ENCODE measurements around the gene KRTAP6-3.

The KRTAP6-3 gene, protein sequence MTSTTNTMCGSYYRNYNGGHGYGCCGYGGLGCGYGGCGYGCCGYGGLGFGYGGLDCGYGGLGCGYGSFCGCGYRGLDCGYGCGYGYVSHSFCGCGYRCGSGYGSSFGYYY

DNA sequence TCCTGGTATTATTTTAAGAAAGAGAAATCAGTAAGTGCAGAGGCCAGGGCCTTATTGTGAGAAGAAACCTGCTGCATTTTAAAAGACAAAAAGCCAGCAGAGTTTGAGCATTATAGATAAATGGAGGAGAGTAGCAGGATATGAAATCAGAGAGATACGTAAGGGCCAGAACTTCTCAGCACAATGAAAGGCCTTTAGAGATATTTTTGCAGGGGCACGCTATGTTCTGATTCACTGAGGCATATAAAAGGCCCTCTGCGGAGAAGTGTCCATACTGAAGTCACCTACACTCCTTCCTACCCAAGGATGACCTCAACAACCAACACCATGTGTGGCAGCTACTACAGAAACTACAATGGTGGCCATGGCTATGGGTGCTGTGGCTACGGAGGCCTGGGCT, at the start of gene KRTAP6-3:
KRTAP6-3 (plus strand) TSS at position 301 of the 400 bp plus-strand sequence; CDS start at position 307, 6 bp downstream.
- intact Hi-C loops (cut with DNase I): no loop called here

DNA sequence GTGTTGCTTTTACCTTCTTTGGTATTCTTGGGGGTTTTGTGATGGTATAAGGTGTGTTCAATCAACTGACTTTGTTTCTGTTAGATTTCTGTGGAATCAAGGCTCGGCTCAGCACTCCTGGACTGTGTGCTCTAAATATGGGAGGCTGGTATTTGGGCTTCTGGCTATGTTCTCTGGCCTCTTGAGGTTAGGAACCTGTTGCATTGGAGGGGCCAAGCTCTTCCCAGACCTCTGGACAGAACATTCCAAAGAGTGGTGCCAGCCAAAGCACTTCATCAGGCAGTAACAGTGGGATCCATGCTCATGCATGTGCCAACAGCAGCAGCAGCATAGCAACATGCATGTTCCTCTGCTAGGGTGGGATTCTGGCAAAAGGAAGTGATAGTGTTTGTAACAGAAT, 39.5 kb upstream of the KRTAP6-3 start:
- DNase-seq: no peak
- intact Hi-C loops (cut with DNase I): no loop called here

More for the DNA sequence above, at the start of gene KRTAP6-3:
- no peak for DNase-seq

DNA sequence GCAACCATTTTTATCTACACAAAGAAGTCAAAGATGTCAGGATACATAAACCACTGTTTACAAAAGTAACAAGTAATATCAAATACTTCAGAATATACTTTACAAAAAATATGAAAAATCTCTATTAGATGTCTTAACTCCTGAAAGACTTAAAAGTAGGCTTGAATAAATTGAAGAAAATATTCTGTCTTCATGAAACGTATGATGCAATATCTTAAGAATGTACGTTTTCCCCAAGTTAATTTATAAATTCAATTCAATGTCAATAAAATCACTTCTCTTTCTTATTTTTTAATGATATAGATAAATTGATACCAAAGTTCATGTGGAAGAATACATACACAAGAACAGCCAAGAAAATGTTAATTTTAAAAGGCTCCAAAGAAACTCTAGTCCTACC, 37.1 kb upstream of the KRTAP6-3 start:
- no peak for DNase-seq
- intact Hi-C loops (cut with DNase I): no loop called here

DNA sequence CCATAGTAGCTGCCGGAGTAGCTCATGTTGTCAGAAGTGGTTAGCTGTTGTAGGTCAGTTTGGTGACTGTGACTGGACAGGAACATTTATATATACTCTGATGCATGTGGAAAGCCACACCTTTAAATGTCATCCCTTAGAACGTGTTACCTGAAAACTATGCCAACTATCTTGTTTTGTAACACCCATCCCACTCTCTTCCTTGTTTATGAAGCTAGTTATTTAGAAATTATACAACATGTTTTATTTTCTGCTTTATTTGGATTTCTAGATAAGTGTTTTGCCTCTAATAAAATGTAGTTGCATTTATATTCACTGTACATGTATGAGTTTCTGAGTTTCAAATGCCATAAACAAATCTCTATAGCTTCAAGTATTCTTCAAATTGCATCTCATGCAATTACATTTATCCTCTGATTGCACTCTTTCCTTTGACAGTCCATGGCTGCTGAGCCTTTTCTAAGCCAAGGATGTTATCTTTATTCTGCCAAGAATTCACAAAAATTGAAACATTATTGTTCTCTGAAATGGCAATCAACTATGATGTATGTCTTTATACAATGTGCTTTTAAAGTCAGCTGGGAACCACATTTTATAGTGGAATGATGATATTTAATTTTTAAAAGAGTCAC, 30.9 kb upstream of the KRTAP6-3 start, which contains the start of gene KRTAP19-7:
KRTAP19-7 (minus strand) TSS at position 51 of the 632 bp plus-strand sequence; CDS start at position 26, 25 bp downstream.
- DNase-seq: no peak
- intact Hi-C loops (cut with DNase I): no loop called here

DNA sequence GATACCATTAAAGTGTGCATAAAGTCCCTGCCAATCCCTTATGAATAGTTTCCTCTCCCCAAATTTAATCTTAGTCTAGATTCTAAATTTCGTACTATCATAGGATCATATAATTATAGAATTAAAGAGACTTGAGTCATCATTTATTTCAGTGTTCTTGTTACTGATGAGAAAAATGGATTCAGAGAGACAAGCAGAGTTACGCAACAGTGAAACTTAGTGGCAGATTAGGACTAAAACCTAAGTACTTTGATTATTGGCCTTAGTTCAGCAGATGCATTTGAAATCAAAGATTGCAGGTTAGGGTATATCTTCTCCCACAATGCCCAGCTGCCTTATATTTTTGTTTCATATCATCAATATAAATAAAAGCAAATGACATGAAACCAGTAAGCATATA, 30.3 kb upstream of the KRTAP6-3 start:
- DNase-seq: no peak
- intact Hi-C loops (cut with DNase I): no loop called here

DNA sequence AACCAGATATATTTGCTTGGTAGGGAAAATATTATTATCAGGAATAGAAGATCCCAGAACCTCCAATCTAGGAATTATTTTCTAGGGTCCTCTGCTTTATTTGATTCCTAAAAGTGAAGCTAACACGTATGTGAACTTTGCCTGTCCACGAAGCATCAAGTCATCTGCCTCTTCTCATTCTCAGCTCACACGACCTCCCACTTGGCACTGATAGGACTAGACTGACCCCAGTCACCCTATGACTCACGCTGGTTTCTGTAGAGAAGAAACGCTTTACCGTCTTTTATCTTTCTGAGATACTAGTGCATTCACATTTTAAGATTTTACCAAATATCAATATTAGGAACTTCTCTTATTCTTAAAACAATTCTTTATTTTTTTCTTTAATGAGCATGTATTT, 29.2 kb upstream of the KRTAP6-3 start:
- intact Hi-C loops (cut with DNase I): no loop called here
- no peak for DNase-seq

DNA sequence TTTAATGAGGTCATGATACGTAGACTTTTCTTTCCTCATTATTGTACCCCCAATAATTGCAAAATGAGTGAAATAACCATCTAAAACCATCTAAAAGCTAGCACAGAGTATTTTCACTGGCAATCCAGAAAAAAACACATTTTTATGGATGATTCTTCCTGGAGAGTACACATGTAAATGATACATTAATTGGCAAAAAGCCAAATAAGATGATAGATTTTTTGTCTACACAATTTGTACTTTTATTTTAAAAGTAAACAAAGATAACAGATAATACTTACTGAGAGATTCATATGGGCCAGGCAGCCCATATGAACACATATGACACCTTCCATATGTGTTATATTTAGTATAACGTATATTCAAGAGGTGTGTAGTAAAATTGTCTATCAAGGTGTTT, 28.6 kb upstream of the KRTAP6-3 start:
- intact Hi-C loops (cut with DNase I): no loop called here
- DNase-seq: no peak

DNA sequence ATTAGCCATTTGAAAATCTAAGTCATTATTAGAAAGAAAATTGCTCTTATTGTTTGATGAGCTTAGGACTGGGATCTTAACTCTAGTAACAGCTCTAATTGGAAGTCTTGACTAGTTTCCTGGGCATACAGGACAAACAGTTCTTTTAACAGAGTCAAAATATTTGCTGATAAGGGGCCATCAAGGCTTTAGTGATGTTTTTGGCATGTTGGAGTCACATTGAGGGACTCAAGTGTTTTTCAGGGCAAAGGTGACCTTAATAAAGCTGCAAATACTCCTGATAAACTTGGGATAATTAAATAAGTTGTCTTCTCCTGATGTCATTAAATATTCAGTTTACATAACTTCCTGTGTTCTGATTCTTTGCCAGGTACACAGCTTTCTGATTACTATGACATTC, 24.6 kb upstream of the KRTAP6-3 start:
- no peak for DNase-seq
- intact Hi-C loops (cut with DNase I): no loop called here

DNA sequence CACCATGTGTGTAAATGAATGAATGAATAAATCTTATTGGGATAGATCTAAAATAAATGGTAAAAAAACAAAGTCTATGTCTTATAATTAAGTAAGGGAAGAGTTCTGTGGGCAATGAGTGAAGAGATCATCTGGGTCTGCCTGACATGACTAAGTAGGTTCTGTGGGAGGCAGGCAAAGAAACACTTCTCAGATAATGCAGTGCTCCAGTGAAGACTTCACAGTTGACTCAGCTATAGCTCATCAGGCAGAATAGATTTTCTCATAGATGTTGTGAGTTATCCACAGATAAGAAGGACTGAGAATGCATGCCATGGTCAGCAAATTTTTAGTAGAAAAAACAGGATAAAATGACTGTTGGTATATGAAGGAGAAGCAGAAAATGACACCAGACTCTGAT, 14.5 kb upstream of the KRTAP6-3 start:
- intact Hi-C loops (cut with DNase I): no loop called here
- no peak for DNase-seq

DNA sequence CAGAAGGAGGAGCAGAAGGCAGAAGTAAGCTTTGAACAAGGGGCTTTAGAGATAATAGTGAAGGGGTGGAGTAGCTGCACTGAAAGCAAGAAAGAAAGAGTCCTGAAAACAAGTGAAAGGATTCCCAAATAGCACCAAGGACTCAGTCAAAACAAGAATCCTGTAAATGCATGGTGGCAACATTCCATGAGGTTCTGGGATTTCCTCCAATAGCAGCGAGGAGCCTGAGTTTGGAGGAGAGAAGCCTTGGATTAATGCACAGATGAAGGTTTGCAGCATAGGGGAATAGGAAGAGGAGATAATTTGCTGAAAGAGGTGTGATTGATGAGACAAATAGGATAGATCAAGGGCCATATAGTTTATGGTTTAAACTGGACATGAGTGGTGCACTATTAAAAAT, 12.9 kb upstream of the KRTAP6-3 start:
- no peak for DNase-seq
- intact Hi-C loops (cut with DNase I): no loop called here

DNA sequence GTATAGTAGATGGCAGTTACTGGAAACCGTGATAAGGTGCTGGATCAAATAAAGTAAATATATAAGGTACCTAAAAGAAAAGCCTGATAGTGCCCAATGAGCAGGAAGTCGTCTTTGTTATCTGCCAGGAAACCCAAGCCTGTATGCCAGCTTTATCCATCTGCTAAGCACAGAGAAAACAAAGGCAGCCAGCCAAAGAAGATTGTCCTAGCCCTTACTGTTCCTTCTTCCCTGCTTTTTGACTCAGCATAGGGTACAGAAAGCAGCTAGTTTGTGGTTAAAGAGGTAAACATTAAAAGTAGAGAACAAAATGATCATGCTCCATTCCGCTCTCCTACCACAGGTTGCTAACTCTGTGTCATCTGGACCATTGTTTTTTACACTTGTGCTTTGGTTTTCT, 12.1 kb upstream of the KRTAP6-3 start:
- DNase-seq: no peak
- intact Hi-C loops (cut with DNase I): no loop called here

DNA sequence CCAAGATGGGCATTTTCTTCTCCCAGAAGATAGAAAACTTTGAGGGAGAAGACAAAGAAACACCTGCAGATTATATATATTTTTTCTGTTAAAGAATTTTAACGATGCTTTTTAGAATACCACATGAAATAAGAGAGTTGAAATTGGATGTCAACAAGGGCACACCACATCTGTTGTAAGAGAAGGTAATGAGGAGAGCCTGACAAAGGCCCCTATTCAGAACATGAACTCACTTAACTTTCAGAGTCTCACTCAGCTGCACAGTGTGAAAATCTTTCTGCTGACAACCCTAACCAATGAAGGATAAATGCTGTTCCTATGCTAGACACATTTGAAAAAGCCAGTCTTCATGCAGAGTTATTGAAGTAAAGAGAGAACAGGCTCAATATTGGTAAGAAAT, 9.4 kb upstream of the KRTAP6-3 start:
- DNase-seq: no peak
- intact Hi-C loops (cut with DNase I): no loop called here

DNA sequence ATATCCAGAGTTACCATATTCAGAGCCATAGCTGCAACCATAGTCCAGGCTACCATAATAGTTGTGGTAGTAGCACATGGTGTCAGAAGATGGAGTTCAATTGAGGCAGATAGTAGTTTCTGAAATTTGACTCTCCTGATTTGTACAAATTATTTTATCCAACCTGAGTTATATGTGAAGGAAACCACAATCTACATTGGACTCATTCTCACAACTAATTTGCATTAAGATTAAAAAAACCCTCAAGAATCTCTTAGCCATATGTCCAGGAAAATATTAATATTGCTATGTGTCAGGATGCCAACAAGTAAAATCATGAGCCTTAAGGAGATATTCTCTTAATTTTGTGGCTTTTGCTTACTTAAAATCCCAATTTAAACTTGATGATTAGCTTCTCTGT, 1.9 kb upstream of the KRTAP6-3 start, which contains the start of gene KRTAP22-2:
KRTAP22-2 (minus strand) TSS at position 101 of the 400 bp plus-strand sequence.
- no peak for DNase-seq
- intact Hi-C loops (cut with DNase I): no loop called here

DNA sequence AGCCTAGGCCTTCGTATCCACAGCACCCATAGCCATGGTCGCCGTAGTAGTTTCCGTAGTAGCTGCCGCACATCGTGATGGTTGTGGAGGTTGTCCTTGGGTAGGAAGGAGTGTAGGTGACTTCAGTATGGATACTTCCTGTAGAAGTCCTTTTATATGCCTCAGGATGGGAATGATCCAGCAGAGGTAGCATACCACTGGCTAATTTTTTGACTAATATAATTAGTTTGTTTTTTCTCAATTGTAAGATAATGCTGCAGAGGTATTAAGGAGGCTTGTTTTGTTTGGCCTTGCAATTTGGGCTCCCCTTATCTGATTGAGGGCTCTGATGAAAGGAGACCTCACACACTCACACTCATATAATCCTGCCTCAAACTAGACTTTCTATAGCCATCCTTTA, 6.6 kb downstream of the KRTAP6-3 start, which contains the start of gene KRTAP6-2:
KRTAP6-2 (minus strand) TSS at position 101 of the 400 bp plus-strand sequence; CDS start at position 73, 28 bp downstream.
- DNase-seq: peak in 1 of 10 donors; percentile 67
- intact Hi-C loops (cut with DNase I): no loop called here

DNA sequence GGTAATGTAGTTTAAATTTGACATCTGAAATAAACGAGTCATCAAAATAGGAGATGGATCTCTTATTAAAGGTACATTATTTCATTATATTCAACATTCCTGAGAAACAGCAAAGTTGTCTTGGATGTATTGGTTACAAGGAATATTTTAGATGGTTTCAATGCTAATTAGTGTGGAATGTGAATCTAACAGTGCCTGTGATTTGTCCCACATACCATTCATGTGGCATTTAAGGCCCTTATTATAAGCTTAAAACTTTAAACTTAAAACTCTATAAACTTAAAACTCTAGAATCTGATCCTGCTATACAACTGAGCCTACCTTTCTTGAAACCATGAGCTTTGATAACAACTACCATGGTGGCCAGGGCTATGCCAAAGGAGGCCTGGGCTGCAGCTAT, 8.5 kb downstream of the KRTAP6-3 start, which contains the start of gene KRTAP22-1:
KRTAP22-1 (plus strand) TSS at position 301 of the 400 bp plus-strand sequence.
- no peak for DNase-seq
- intact Hi-C loops (cut with DNase I): no loop called here

DNA sequence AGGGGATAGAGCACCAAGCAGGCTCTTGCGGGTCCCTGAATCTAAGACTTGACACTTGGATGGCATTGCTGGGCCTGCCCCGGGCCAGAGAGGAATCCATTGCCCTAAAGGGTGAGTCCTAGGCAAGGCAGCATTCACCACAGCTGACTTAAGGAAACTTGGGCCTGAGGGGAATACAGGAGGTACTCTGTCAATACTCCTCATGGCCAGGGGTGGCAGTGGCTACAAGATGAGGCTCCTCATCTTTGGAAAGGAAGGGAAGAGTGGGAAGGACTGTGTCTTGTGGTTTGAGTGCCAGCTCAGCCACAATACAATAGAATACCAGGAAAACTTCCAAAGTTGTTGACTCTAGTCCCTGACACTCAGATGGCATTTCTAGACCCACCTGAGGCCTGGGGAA, 13.7 kb downstream of the KRTAP6-3 start:
- intact Hi-C loops (cut with DNase I): no loop called here
- DNase-seq: no peak

DNA sequence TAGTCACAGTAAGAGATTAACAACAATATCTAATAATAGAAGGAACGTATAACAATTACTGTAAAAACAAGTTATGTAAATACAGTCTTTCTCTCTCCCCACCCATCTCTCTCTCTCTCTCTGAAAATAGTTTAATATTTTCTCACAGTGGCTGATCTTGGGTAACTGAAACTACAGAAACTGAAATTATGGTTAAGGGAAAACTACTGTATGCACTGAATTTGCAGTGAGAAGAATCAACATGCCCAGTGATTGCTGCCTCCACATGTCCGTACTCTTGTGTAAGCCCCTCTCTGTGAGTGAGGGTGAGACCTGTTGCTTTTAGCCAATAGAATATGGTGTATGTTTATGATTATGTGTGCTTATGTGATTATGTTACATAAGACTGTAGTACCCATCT, 19.9 kb downstream of the KRTAP6-3 start:
- DNase-seq: no peak
- intact Hi-C loops (cut with DNase I): no loop called here

DNA sequence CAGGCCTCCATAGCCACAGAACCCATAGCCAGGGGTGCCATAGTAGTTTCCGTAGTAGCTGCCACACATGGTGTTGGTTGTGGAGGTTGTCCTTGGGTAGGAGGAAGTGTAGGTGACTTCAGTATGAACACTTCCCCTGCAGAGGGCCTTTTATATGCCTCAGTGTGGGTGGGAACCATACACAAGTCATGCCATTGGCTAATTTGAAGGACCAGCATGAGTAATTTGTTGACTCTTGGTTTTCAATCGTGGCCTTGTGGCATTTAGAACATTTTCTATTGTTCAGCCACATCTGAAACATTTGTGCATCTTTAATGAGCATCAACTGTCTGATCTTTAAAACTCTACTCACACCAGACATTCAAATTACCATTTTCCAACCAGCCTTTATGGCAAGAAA, 21.6 kb downstream of the KRTAP6-3 start, which contains the start of gene KRTAP6-1:
KRTAP6-1 (minus strand) TSS at position 95 of the 400 bp plus-strand sequence; CDS start at position 69, 26 bp downstream.
- DNase-seq: no peak
- intact Hi-C loops (cut with DNase I): no loop called here

DNA sequence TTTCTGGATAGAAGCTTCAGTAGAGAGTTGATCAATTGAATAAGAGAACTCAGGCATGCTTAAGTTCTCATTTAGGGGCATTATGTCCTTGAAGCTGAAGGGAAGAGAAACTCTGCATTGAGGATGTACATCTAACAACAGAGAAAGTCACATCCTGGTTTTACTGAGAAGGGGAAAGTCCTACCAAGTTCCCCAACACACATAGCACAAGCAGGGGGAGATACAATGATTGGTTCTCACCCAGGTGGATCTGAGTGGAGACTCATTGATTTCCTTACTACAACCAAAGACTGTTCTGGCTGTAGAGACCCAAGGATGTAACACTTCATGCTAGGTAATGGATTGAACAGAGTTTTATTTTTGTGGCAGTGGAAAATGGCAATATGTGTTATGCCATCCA, 23.0 kb downstream of the KRTAP6-3 start:
- intact Hi-C loops (cut with DNase I): no loop called here
- no peak for DNase-seq

DNA sequence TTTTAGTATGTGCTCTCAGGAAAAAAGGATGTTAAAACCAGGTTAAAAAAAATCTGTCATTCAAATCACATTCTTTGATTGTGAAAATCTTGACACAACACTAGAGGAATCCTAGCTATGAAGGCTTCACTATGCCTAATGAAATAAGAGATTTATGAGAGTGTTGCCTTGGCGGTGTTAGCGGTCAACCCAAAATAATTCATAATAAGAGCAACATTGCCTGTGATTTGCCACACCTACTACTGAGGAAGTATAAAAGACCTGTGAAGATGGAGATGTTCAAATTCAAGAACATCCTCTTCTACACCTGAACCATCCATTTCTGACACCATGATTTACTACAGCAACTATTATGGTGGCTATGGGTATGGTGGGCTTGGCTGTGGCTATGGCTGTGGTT, 23.9 kb downstream of the KRTAP6-3 start, which contains the start of gene KRTAP20-1:
KRTAP20-1 (plus strand) TSS at position 301 of the 400 bp plus-strand sequence; CDS start at position 331, 30 bp downstream.
- DNase-seq: no peak
- intact Hi-C loops (cut with DNase I): no loop called here

DNA sequence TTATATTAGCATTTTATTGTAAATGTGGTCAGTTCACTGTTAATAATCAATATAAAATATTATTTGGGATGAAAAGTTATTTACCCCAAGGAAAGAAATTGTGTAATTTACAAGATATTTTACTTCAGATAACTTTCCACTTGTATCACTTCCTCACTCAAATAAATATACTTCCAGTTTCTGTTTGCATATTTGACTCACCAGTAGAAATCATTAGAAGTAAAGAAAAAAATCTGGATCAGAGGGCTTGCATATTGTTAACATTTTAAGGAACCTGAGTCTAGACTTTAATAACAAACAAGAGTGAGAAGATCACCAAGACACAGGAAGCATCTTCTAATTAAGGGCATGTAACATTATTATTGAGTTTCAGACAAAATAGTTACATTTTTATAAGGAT, 27.8 kb downstream of the KRTAP6-3 start:
- DNase-seq: no peak
- intact Hi-C loops (cut with DNase I): no loop called here

DNA sequence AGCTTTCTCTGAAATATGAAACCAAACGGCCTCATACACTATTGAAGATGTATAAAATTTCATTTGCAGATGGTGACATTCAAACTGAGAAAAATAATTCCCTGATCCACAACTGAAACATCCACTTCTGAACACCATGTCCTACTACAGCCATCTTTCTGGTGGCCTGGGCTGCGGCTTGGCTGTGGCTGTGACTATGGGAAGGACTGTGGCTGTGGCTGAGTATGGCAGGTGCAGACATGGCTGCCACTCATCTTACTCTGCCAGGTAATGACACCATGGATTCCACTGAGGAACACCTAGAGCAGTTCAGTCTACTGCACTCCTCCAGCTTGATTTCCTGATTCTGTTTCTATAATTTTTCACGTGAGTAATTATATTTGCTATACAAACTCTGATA, 28.3 kb downstream of the KRTAP6-3 start, which contains the start of gene KRTAP20-4:
KRTAP20-4 (plus strand) TSS at position 106 of the 400 bp plus-strand sequence.
- DNase-seq: peak in 2 of 10 donors; percentile 22 to 62
- intact Hi-C loops (cut with DNase I): no loop called here
